ENCODE measurements around the gene PLP1. TPM values are rescaled to one million over a fixed set of nuclear protein-coding genes. Genes with fewer than 3 reads are reported as not detected.
"Not testable (repeated sequence)": the region's sequence is repeated elsewhere in the genome, so short reads cannot be mapped to it uniquely, and the experiment has no call there.

PLP1 gene
- total RNA-seq, 1 experiment from 2014 or later, result 3.4 TPM

DNA sequence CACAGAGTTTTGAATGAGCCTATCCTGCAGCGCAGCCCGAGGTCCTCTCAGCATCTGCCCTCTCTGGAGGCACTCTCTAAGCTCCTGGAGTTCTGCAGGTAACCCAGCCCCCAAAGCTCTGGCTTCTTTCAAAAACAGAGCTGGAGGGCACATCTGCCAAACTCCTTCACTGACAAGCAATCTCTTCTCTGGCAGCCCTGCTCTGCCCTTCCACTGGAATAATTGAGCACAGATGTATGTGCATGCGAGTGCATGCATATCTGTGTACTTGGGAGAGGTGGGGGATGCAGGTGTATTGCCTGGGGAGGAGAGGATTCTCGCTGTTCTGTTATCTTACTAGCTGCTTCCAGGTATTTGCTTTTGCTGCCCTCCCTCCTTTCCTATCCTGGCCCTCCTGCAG lies 22.2 kb upstream of the PLP1 start:
- Mint-ChIP-seq H3K27ac (ENCODE audit: unreplicated experiment) (no peak overlapping the region), H3K4me1 (ENCODE audit: low read depth, unreplicated experiment) (no peaks in the 10 kb centered on the region), H3K27me3 (ENCODE audit: insufficient read depth, unreplicated experiment) (no peaks in the 10 kb centered on the region), H3K9me3 (ENCODE audit: unreplicated experiment) (no peaks in the 10 kb centered on the region), H3K4me3 (ENCODE audit: unreplicated experiment) (no peak overlapping the region), H3K36me3 (ENCODE audit: insufficient read depth, unreplicated experiment) (no peaks in the 10 kb centered on the region)
- no peak overlapping the region for H3K4me3 ChIP-seq (ENCODE audit: low read depth, low read length)
- no TSS peak for BruUV-seq (replicated peaks)
- intact Hi-C loops (cut with micrococcal nuclease; ENCODE audit: unreplicated experiment), result no loop called here
- no peaks in the 10 kb centered on the region for H3K36me3 ChIP-seq (ENCODE audit: control insufficient read depth, insufficient read depth, low read length)
- H3K4me1 ChIP-seq, result no peaks in the 10 kb centered on the region
- no peaks in the 10 kb centered on the region for H3K27me3 ChIP-seq (replicated peaks; ENCODE audit: control insufficient read depth, insufficient read depth, low read length)
- H3K9me3 ChIP-seq, result no peaks in the 10 kb centered on the region
- CTCF ChIA-PET, result no interaction called here
- POLR2A ChIA-PET, result no interaction called here
- DNase-seq, result no peak
- TF ChIP-seq, protein P1, sequence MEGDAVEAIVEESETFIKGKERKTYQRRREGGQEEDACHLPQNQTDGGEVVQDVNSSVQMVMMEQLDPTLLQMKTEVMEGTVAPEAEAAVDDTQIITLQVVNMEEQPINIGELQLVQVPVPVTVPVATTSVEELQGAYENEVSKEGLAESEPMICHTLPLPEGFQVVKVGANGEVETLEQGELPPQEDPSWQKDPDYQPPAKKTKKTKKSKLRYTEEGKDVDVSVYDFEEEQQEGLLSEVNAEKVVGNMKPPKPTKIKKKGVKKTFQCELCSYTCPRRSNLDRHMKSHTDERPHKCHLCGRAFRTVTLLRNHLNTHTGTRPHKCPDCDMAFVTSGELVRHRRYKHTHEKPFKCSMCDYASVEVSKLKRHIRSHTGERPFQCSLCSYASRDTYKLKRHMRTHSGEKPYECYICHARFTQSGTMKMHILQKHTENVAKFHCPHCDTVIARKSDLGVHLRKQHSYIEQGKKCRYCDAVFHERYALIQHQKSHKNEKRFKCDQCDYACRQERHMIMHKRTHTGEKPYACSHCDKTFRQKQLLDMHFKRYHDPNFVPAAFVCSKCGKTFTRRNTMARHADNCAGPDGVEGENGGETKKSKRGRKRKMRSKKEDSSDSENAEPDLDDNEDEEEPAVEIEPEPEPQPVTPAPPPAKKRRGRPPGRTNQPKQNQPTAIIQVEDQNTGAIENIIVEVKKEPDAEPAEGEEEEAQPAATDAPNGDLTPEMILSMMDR (IDR thresholded peaks at IDR 0.05; ENCODE audit: insufficient read depth in 1 of 2, low read depth in 1 of 2, low read length in 1 of 2, severe bottlenecking in 1 of 2, unreplicated experiment in 1 of 2), result no peak

DNA sequence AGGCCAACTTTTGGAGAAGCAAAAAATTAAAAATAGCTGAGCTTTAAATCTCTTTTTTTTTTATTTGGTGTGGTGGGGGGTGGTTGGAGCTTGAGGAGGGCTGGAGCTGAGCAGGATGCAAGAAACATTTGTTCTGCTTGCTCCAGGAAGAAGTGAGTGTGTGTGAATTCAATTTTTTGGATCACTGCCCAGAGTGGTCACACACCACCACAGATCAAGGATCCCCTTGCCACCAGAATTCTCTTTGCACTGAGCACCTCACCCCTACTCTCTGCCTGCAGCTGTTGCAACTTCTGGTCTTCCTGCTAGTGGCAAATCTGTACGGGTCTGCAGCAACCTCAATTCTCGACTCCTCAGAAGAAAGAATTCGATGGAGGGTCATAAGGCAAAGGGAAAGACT lies 19.9 kb upstream of the PLP1 start:
- ChIA-PET POLR2A (no interaction called here), CTCF (no interaction called here)
- Mint-ChIP-seq H3K4me3 (ENCODE audit: unreplicated experiment) (no peak overlapping the region), H3K4me1 (ENCODE audit: low read depth, unreplicated experiment) (peaks cover 5% of the 10 kb centered on the region), H3K27ac (ENCODE audit: unreplicated experiment) (no peak overlapping the region), H3K36me3 (ENCODE audit: insufficient read depth, unreplicated experiment) (no peaks in the 10 kb centered on the region), H3K27me3 (ENCODE audit: insufficient read depth, unreplicated experiment) (no peaks in the 10 kb centered on the region), H3K9me3 (ENCODE audit: unreplicated experiment) (peaks cover 6% of the 10 kb centered on the region)
- TF ChIP-seq, protein P1 (IDR thresholded peaks at IDR 0.05; ENCODE audit: insufficient read depth in 1 of 2, low read depth in 1 of 2, low read length in 1 of 2, severe bottlenecking in 1 of 2, unreplicated experiment in 1 of 2), result no peak
- no TSS peak for BruUV-seq (replicated peaks)
- no peaks in the 10 kb centered on the region for H3K27me3 ChIP-seq (replicated peaks; ENCODE audit: control insufficient read depth, insufficient read depth, low read length)
- no peaks in the 10 kb centered on the region for H3K9me3 ChIP-seq
- intact Hi-C loops (cut with micrococcal nuclease; ENCODE audit: unreplicated experiment), result no loop called here
- H3K36me3 ChIP-seq (ENCODE audit: control insufficient read depth, insufficient read depth, low read length), result no peaks in the 10 kb centered on the region
- H3K4me3 ChIP-seq (ENCODE audit: low read depth, low read length), result no peak overlapping the region
- H3K4me1 ChIP-seq, result no peaks in the 10 kb centered on the region
- DNase-seq, result no peak

DNA sequence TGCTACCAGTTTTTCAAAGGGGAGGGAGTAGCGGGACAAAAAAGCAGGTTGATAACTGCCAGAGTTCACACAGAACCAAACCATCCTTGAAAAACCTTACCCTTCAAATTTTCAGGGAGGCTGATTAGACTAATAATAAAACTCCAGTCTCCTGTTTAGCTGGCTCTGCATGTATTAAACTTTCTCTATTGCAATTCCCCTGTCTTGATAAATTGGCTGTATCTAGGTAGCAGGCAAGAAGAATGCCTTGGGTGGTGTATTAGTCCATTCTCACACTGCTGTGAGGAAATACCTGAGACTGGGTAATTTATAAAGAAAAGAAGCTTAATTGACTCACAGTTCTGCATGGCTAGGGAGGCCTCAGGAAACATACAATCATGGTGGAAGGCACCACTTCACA lies 18.1 kb upstream of the PLP1 start:
- no TSS peak for BruUV-seq (replicated peaks)
- Histone ChIP-seq H3K4me1 (no peaks in the 10 kb centered on the region), H3K27me3 (replicated peaks; ENCODE audit: control insufficient read depth, insufficient read depth, low read length) (no peaks in the 10 kb centered on the region), H3K36me3 (ENCODE audit: control insufficient read depth, insufficient read depth, low read length) (no peaks in the 10 kb centered on the region), H3K9me3 (no peaks in the 10 kb centered on the region), H3K4me3 (ENCODE audit: low read depth, low read length) (no peak overlapping the region)
- Mint-ChIP-seq H3K4me3 (ENCODE audit: unreplicated experiment) (no peak overlapping the region), H3K27me3 (ENCODE audit: insufficient read depth, unreplicated experiment) (no peaks in the 10 kb centered on the region), H3K9me3 (ENCODE audit: unreplicated experiment) (peaks cover 10% of the 10 kb centered on the region), H3K36me3 (ENCODE audit: insufficient read depth, unreplicated experiment) (peaks cover 5% of the 10 kb centered on the region), H3K27ac (ENCODE audit: unreplicated experiment) (no peak overlapping the region), H3K4me1 (ENCODE audit: low read depth, unreplicated experiment) (peaks cover 10% of the 10 kb centered on the region)
- TF ChIP-seq, protein P1 (IDR thresholded peaks at IDR 0.05; ENCODE audit: insufficient read depth in 1 of 2, low read depth in 1 of 2, low read length in 1 of 2, severe bottlenecking in 1 of 2, unreplicated experiment in 1 of 2), result no peak
- intact Hi-C loops (cut with micrococcal nuclease; ENCODE audit: unreplicated experiment), result no loop called here
- POLR2A ChIA-PET, result no interaction called here
- CTCF ChIA-PET, result no interaction called here
- no peak for DNase-seq

DNA sequence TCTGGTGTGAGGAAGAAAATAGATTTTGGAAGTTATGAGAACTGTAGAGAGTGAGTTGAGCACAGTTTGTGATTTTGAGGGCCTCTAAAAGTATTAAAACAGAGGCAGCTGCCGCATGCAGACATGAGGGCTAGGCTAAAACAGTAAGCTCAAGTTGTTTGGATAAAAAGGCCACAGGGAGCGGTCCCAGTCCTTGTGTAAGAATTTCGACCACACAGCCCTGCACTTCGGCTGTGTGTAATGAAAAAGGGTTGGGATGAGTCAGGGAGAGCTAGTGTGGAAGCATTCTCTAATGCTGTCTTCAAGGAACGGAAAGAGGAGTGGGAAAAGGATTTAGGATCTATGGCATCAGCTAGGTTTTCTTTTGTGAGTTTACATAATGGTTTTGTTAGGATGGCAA lies 13.1 kb upstream of the PLP1 start:
- H3K4me1 Mint-ChIP-seq (ENCODE audit: low read depth, unreplicated experiment); CTCF ChIA-PET; H3K9me3 ChIP-seq; H3K27ac Mint-ChIP-seq (ENCODE audit: unreplicated experiment); intact Hi-C loops (cut with micrococcal nuclease; ENCODE audit: unreplicated experiment); H3K27me3 Mint-ChIP-seq (ENCODE audit: insufficient read depth, unreplicated experiment); H3K27me3 ChIP-seq (replicated peaks; ENCODE audit: control insufficient read depth, insufficient read depth, low read length); H3K4me3 Mint-ChIP-seq (ENCODE audit: unreplicated experiment); H3K4me1 ChIP-seq; H3K36me3 ChIP-seq (ENCODE audit: control insufficient read depth, insufficient read depth, low read length); H3K4me3 ChIP-seq (ENCODE audit: low read depth, low read length); BruUV-seq (replicated peaks); POLR2A ChIA-PET; H3K36me3 Mint-ChIP-seq (ENCODE audit: insufficient read depth, unreplicated experiment); DNase-seq; H3K9me3 Mint-ChIP-seq (ENCODE audit: unreplicated experiment): not testable (repeated sequence)

DNA sequence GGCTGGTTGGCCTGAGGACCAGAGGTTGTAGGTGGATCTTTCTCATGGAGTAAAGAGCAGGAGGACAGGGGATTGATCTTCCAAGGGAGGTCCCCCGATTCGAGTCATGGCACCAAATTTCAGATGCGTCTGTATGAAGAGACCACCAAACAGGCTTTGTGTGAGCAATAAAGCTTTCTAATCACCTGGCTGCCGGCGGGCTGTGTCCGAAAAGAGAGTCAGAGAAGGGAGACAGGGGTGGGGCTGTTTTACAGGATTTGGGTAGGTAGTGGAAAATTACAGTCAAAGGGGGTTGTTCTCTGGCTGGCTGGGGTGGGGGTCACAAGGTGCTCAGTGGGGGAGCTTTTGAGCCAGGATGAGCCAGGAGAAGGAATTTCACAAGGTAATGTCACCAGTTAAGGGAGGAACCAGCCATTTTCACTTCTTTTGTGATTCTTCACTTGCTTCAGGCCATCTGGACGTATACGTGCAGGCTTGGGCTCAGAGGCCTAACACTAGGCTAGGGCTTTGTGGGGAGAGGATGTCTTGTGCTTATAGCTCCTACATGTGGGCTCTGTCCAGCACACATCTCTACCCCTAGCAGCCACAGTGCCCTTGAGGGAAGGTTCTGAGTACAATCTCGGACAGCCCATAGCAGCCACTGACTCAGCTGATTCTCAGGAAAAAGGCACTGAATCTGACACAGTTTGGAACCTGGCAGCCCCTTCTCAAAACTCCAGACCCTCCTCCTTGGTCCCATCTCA lies 9.7 kb upstream of the PLP1 start:
- H3K27me3 Mint-ChIP-seq (ENCODE audit: insufficient read depth, unreplicated experiment); H3K9me3 Mint-ChIP-seq (ENCODE audit: unreplicated experiment); H3K9me3 ChIP-seq; H3K4me3 Mint-ChIP-seq (ENCODE audit: unreplicated experiment); H3K4me3 ChIP-seq (ENCODE audit: low read depth, low read length); POLR2A ChIA-PET; DNase-seq; H3K4me1 Mint-ChIP-seq (ENCODE audit: low read depth, unreplicated experiment); H3K27me3 ChIP-seq (replicated peaks; ENCODE audit: control insufficient read depth, insufficient read depth, low read length); H3K27ac Mint-ChIP-seq (ENCODE audit: unreplicated experiment); BruUV-seq (replicated peaks); H3K36me3 Mint-ChIP-seq (ENCODE audit: insufficient read depth, unreplicated experiment); CTCF ChIA-PET; intact Hi-C loops (cut with micrococcal nuclease; ENCODE audit: unreplicated experiment); H3K36me3 ChIP-seq (ENCODE audit: control insufficient read depth, insufficient read depth, low read length); H3K4me1 ChIP-seq: not testable (repeated sequence)

All from Caco-2 (cell line).